Measurements from ENCODE around the gene PRKN.

Gene PRKN

GRCh38 chr6:162580619-162581018 is 146.9 kb downstream of the PRKN start:
- TF ChIP-seq TSHZ2 (CRISPR knock-in tag; IDR thresholded peaks at IDR 0.05) (no peak), ZNF565 (CRISPR knock-in tag; conservative IDR thresholded peaks at IDR 0.05; ENCODE audit: low read depth) (no peak), ZNF70 (CRISPR knock-in tag; IDR thresholded peaks at IDR 0.05) (no peak), CREB5 (CRISPR knock-in tag; IDR thresholded peaks at IDR 0.05; ENCODE audit: low read depth) (no peak), ZFP3 (CRISPR knock-in tag; IDR thresholded peaks at IDR 0.05) (no peak), POU6F1 (CRISPR knock-in tag; IDR thresholded peaks at IDR 0.05; ENCODE audit: borderline replicate concordance, low read depth) (no peak), GLIS3 (CRISPR knock-in tag; IDR thresholded peaks at IDR 0.05) (no peak), ZFP30 (CRISPR knock-in tag; IDR thresholded peaks at IDR 0.05) (no peak), PPARA (CRISPR knock-in tag; IDR thresholded peaks at IDR 0.05; ENCODE audit: borderline replicate concordance) (no peak)
- no peak for ATAC-seq

- TF ChIP-seq SNAI2 (CRISPR knock-in tag; IDR thresholded peaks at IDR 0.05) (no peak), ZNF565 (CRISPR knock-in tag; conservative IDR thresholded peaks at IDR 0.05; ENCODE audit: low read depth) (no peak), POU6F1 (CRISPR knock-in tag; IDR thresholded peaks at IDR 0.05; ENCODE audit: borderline replicate concordance, low read depth) (no peak)
Measured at GRCh38 chr6:162576016-162576415, 151.6 kb downstream of the PRKN start.

GRCh38 chr6:162572240-162572639 is 155.3 kb downstream of the PRKN start:
- no peak for TF ChIP-seq ZC3H10 (CRISPR knock-in tag; IDR thresholded peaks at IDR 0.05)
- no peak for TF ChIP-seq ISL1 (CRISPR knock-in tag; IDR thresholded peaks at IDR 0.05)
- no peak for ATAC-seq

More at GRCh38 chr6:162576016-162576415, 151.6 kb downstream of the PRKN start:
- no peak for ATAC-seq

- ATAC-seq: no peak
- TF ChIP-seq SNAI2 (CRISPR knock-in tag; IDR thresholded peaks at IDR 0.05) (no peak), PPARA (CRISPR knock-in tag; IDR thresholded peaks at IDR 0.05; ENCODE audit: borderline replicate concordance) (no peak), CREB5 (CRISPR knock-in tag; IDR thresholded peaks at IDR 0.05; ENCODE audit: low read depth) (no peak), ISL1 (CRISPR knock-in tag; IDR thresholded peaks at IDR 0.05) (no peak), ZNF565 (CRISPR knock-in tag; conservative IDR thresholded peaks at IDR 0.05; ENCODE audit: low read depth) (no peak), ZC3H10 (CRISPR knock-in tag; IDR thresholded peaks at IDR 0.05) (no peak), BACH2 (CRISPR knock-in tag; IDR thresholded peaks at IDR 0.05; ENCODE audit: borderline replicate concordance) (no peak), OSR1 (CRISPR knock-in tag; IDR thresholded peaks at IDR 0.05) (no peak), POU6F1 (CRISPR knock-in tag; IDR thresholded peaks at IDR 0.05; ENCODE audit: borderline replicate concordance, low read depth) (no peak), TSHZ2 (CRISPR knock-in tag; IDR thresholded peaks at IDR 0.05) (no peak), ZNF70 (CRISPR knock-in tag; IDR thresholded peaks at IDR 0.05) (no peak), PATZ1 (CRISPR knock-in tag; IDR thresholded peaks at IDR 0.05; ENCODE audit: borderline replicate concordance) (no peak), CSRNP3 (CRISPR knock-in tag; IDR thresholded peaks at IDR 0.05) (no peak), GLIS3 (CRISPR knock-in tag; IDR thresholded peaks at IDR 0.05) (no peak)
Measured at GRCh38 chr6:162568266-162568665, 159.3 kb downstream of the PRKN start.

Measured in SK-N-SH treated with all-trans-retinoic acid at 6 μM for 48 hours (cell line).